GM12878 (cell line): Measurements from ENCODE around the gene TMEM109.

Experiments
- MTA3 ChIP-seq: IDR thresholded peaks from 2 replicates; pipeline ENCODE4 v1.6.1; 2012; ENCODE audit warnings: low read length, inconsistent platforms, borderline replicate concordance
- PAX5 ChIP-seq: IDR thresholded peaks from 2 replicates; pipeline ENCODE4 v1.6.1; 2011; ENCODE audit warnings: low read depth, low read length, borderline replicate concordance
- POLR2A ChIP-seq: IDR thresholded peaks from 2 replicates; pipeline ENCODE4 v1.6.1; 2011; ENCODE audit warnings: low read depth, mild to moderate bottlenecking, low read length

GRCh38 chr11:60935676-60936442, 21.9 kb downstream of the TMEM109 start:
- TF ChIP-seq POLR2A (peak; percentile 86), PAX5 (no peak), MTA3 (no peak)
